GM23338 (cell line): ENCODE data around the gene DHX29. TPM values are rescaled to one million over a fixed set of nuclear protein-coding genes. Genes with fewer than 3 reads are reported as not detected.

Source experiments
- ATAC-seq: fragments of 200-7000 bp; cut with Tn5 transposase; 3 replicates; pipeline ENCODE4 v1.9.1; 2020
- DNase-seq: peaks from one replicate; pipeline ENCODE4 v3.0.0-alpha.2; 2015; ENCODE audit warnings: low spot score
- H2AFZ ChIP-seq: fragments of 200-600 bp; sonication (generic); 2 replicates; pipeline ENCODE4 v1.8.0; 2016; ENCODE audit warnings: antibody characterized with exemption, mild to moderate bottlenecking, moderate library complexity
- H3F3A ChIP-seq: fragments of 200-600 bp; sonication (generic); replicated peaks from 2 replicates; pipeline ENCODE4 v1.8.0; 2017; ENCODE audit warnings: antibody characterized with exemption, mixed run types, low read depth
- H3K27ac ChIP-seq: fragments of 200-600 bp; sonication (generic); 2 replicates; pipeline ENCODE4 v1.6.1; 2016; ENCODE audit warnings: low read depth
- H3K27me3 ChIP-seq: fragments of 200-600 bp; sonication (generic); 2 replicates; pipeline ENCODE4 v1.8.0; 2016; ENCODE audit warnings: mild to moderate bottlenecking, mixed run types, moderate library complexity; ENCODE audit not compliant: insufficient read depth
- H3K36me3 ChIP-seq: fragments of 200-600 bp; sonication (generic); 2 replicates; pipeline ENCODE4 v1.8.0; 2016; ENCODE audit warnings: mild to moderate bottlenecking; ENCODE audit not compliant: insufficient read depth
- H3K4me1 ChIP-seq: fragments of 200-600 bp; sonication (generic); 2 replicates; pipeline ENCODE4 v1.8.0; 2016; ENCODE audit warnings: mild to moderate bottlenecking, moderate library complexity; ENCODE audit not compliant: insufficient read depth
- H3K4me2 ChIP-seq: fragments of 200-600 bp; sonication (generic); 2 replicates; pipeline ENCODE4 v1.7.1; 2017; ENCODE audit warnings: mixed run types
- H3K4me3 ChIP-seq: fragments of 200-600 bp; sonication (generic); 2 replicates; pipeline ENCODE4 v1.6.1; 2016; ENCODE audit warnings: mixed run types
- H3K79me2 ChIP-seq: fragments of 200-600 bp; sonication (generic); replicated peaks from 2 replicates; pipeline ENCODE4 v1.8.0; 2017; ENCODE audit warnings: mild to moderate bottlenecking; ENCODE audit not compliant: insufficient read depth
- H3K9me2 ChIP-seq: fragments of 200-600 bp; sonication (generic); 2 replicates; pipeline ENCODE4 v1.8.0; 2017; ENCODE audit not compliant: insufficient read depth
- H4K20me1 ChIP-seq: fragments of 200-600 bp; sonication (generic); replicated peaks from 2 replicates; pipeline ENCODE4 v1.8.0; 2017; ENCODE audit warnings: mild to moderate bottlenecking; ENCODE audit not compliant: insufficient read depth
- H3K27ac Mint-ChIP-seq: 2 replicates; pipeline ENCODE4 v1.8.0; 2020; ENCODE audit warnings: inconsistent platforms, mild to moderate bottlenecking, moderate library complexity, mixed read lengths
- H3K27me3 Mint-ChIP-seq: 3 replicates; pipeline ENCODE4 v1.8.0; 2022; ENCODE audit warnings: low read depth, mild to moderate bottlenecking, moderate library complexity, mixed read lengths, inconsistent platforms; ENCODE audit not compliant: insufficient read depth, poor library complexity
- H3K36me3 Mint-ChIP-seq: 3 replicates; pipeline ENCODE4 v1.8.0; 2021; ENCODE audit warnings: low read depth, mild to moderate bottlenecking, inconsistent platforms, moderate library complexity, mixed read lengths
- H3K4me1 Mint-ChIP-seq: 3 replicates; pipeline ENCODE4 v1.8.0; 2020; ENCODE audit warnings: mild to moderate bottlenecking, inconsistent platforms, mixed read lengths
- H3K4me3 Mint-ChIP-seq: 3 replicates; pipeline ENCODE4 v1.8.0; 2021; ENCODE audit warnings: moderate library complexity, mild to moderate bottlenecking, inconsistent platforms, mixed read lengths
- H3K9me3 Mint-ChIP-seq: 3 replicates; pipeline ENCODE4 v1.8.0; 2020; ENCODE audit warnings: moderate library complexity, mild to moderate bottlenecking, inconsistent platforms, mixed read lengths
- CREB1 ChIP-seq: fragments of 250-450 bp; sonication (Bioruptor Pico); IDR thresholded peaks from 2 replicates; pipeline ENCODE4 v1.5.0; 2020; ENCODE audit warnings: low read depth, mild to moderate bottlenecking, moderate library complexity
- ETS1 ChIP-seq: IDR thresholded peaks from 2 replicates; pipeline ENCODE4 v1.6.1; 2016; ENCODE audit warnings: antibody characterized with exemption
- EZH2phosphoT487 ChIP-seq: fragments of 200-600 bp; sonication (generic); IDR thresholded peaks from one replicate; pipeline ENCODE4 v1.8.1; 2018; ENCODE audit warnings: antibody characterized with exemption; ENCODE audit not compliant: unreplicated experiment
- JUNB ChIP-seq: IDR thresholded peaks from one replicate; pipeline ENCODE4 v1.6.1; 2016; ENCODE audit warnings: antibody characterized with exemption; ENCODE audit not compliant: unreplicated experiment
- STAT1 ChIP-seq: IDR thresholded peaks from one replicate; pipeline ENCODE4 v1.6.1; 2016; ENCODE audit warnings: antibody characterized with exemption; ENCODE audit not compliant: unreplicated experiment
- ZNF331 ChIP-seq: fragments of 250-450 bp; sonication (Bioruptor Pico); IDR thresholded peaks from 2 replicates; pipeline ENCODE4 v1.5.0; 2020; ENCODE audit warnings: low read depth, mild to moderate bottlenecking, moderate library complexity
- polyA plus RNA-seq: library from polyadenylated mRNA; unstranded; fragments of >200 nt; fragmentation: Nextera tagmentation; extraction: Ambion mirVana; gene quantifications from 2 replicates; pipeline ENCODE4 v1.2.1, GENCODE V29; 2016
- total RNA-seq: library from RNA; depleted of rRNA; stranded (reverse); fragments of >200 nt; shearing (Covaris generic); gene quantifications from 2 replicates; pipeline ENCODE4 v1.2.3, GENCODE V29; 2014

DHX29 gene
- total and polyA plus RNA-seq, 2 experiments from 2014 or later = 34.6 to 137 TPM

DNA sequence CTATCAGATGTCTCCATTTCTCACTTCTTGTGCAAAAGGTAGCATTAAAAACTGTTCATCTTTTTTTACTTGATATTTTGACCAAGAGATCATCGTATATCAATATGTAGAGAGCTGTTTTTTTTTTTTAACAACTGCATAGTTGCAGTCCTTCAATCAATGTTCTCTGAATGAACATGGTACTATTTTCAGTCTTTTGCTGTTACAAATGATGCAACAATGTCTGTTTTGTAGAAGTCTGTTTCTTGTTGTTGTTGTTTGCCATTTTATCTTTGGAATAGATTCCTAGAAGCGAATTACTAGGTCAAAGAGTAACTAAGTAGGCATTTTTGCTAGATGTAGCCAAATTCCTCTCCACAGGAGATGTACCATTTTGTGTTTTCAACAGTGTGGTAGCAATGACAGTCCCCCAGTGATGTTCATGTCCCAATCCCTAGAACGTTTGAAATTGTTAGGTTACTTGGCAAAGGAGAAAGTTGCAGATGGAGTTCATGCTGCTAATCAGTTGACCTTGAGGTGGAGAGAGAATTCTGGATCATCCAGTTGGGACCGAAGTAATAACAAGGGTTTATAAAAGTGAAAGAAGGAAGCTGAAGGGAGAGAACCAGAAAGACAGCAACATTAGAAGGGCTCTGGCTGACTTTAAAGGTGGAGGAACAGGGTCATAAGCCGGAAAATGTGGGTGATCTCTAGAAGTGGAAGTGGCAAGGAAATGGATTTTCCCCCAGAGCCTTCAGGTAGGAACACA is 6.5 kb upstream of the DHX29 start:
- Mint-ChIP-seq H3K36me3 (peaks cover 35% of the 10 kb centered on the region), H3K4me3 (no peak overlapping the region), H3K4me1 (peaks cover 16% of the 10 kb centered on the region), H3K27me3 (no peaks in the 10 kb centered on the region), H3K27ac (no peak overlapping the region; the same call in none of the 2 replicates), H3K9me3 (no peaks in the 10 kb centered on the region)
- Histone ChIP-seq H3K27ac (peak overlapping the region; percentile 5), H3K9me2 (no peaks in the 10 kb centered on the region), H3K27me3 (no peaks in the 10 kb centered on the region), H4K20me1 (peaks cover 20% of the 10 kb centered on the region), H3K79me2 (peaks cover 100% of the 10 kb centered on the region), H2AFZ (no peak overlapping the region), H3K4me2 (no peak overlapping the region), H3K4me3 (no peak overlapping the region; the same call in 1 of the 2 replicates), H3K4me1 (peaks cover 18% of the 10 kb centered on the region), H3K36me3 (no peaks in the 10 kb centered on the region), H3F3A (no peaks in the 10 kb centered on the region)
- ATAC-seq (no peak), DNase-seq (no peak)
- no peak for TF ChIP-seq ZNF331 (CRISPR knock-in tag)

DNA sequence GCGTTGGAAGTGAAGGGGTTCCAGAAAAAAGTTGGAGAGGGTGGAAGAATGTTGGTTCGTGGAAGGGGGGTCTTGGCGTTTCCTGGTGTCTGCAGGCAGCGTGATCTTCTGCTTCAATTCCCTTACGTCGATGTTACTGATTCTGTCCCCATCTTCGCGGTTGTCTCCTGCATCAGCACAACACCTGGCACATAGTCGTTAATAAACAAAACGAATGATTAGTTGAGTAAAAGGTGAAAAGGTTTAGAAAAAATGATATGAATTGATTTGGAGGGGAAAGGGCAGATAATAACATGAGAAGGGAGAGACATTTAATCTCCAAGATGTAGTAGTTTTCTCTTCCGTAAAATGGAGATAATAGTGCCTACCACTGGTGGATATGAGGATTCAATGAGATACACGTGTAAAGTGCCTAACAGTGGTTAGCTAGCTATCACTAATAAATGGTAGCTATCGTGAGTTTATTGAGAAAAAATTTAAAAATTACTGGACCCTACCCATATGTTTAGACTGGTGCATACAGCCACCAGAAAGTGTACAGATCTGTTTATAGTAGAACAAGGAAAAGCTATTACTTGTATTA is 851 bp upstream of the DHX29 start:
- Histone ChIP-seq H3K27ac (peak overlapping the region; percentile 93), H3K36me3 (no peaks in the 10 kb centered on the region), H3K4me1 (peaks cover 18% of the 10 kb centered on the region), H3K4me3 (peak overlapping the region; percentile 66), H3K9me2 (no peaks in the 10 kb centered on the region), H3F3A (no peaks in the 10 kb centered on the region), H2AFZ (peak overlapping the region; percentile 78), H3K27me3 (no peaks in the 10 kb centered on the region), H4K20me1 (peaks cover 10% of the 10 kb centered on the region), H3K79me2 (peaks cover 92% of the 10 kb centered on the region), H3K4me2 (peak overlapping the region; percentile 91)
- Mint-ChIP-seq H3K4me3 (no peak overlapping the region), H3K9me3 (no peaks in the 10 kb centered on the region), H3K36me3 (peaks cover 8% of the 10 kb centered on the region; the same call in 2 of the 3 replicates), H3K27ac (no peak overlapping the region), H3K4me1 (peaks cover 12% of the 10 kb centered on the region; the same call in 2 of the 3 replicates), H3K27me3 (no peaks in the 10 kb centered on the region)
- no peak for TF ChIP-seq JUNB
- no peak for TF ChIP-seq STAT1
- no peak for TF ChIP-seq ETS1
- TF ChIP-seq ZNF331 (CRISPR knock-in tag) = no peak
- TF ChIP-seq CREB1 (CRISPR knock-in tag) = no peak
- TF ChIP-seq EZH2phosphoT487 = no peak
- DNase-seq (no peak), ATAC-seq (no peak; the same call in 2 of the 3 replicates)
